ENCODE data around the gene MYBPHL.

DNA sequence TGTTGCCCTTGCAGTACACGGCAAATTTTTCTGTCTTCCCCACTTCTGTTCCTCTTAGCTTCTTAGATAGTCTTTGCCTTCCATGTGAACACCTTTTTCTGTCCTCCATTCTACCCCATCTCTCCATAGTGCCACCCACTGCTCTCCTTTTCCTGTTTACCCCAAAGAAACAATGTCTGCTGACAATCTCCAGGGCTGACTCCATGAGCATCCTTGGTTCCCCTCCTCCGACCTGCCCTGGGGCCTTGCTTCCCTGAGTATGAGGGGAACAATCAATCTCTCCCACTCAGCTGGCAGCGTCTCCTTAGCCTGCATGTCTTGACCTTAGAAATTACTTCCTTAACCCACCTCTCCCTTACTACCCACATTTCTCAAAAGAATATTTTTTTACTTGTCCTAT is 12.3 kb upstream of the MYBPHL start:
- TF ChIP-seq, protein P1, sequence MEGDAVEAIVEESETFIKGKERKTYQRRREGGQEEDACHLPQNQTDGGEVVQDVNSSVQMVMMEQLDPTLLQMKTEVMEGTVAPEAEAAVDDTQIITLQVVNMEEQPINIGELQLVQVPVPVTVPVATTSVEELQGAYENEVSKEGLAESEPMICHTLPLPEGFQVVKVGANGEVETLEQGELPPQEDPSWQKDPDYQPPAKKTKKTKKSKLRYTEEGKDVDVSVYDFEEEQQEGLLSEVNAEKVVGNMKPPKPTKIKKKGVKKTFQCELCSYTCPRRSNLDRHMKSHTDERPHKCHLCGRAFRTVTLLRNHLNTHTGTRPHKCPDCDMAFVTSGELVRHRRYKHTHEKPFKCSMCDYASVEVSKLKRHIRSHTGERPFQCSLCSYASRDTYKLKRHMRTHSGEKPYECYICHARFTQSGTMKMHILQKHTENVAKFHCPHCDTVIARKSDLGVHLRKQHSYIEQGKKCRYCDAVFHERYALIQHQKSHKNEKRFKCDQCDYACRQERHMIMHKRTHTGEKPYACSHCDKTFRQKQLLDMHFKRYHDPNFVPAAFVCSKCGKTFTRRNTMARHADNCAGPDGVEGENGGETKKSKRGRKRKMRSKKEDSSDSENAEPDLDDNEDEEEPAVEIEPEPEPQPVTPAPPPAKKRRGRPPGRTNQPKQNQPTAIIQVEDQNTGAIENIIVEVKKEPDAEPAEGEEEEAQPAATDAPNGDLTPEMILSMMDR (IDR thresholded peaks at IDR 0.05; ENCODE audit: poor library complexity), result no peak
- TF ChIP-seq EZH2 (IDR thresholded peaks at IDR 0.05; ENCODE audit: borderline replicate concordance), result no peak

Data from hepatocyte (in vitro differentiated cells).